ENCODE results near the gene TIE1. TPM values are rescaled to one million over a fixed set of nuclear protein-coding genes. Genes with fewer than 3 reads are reported as not detected.
"Not testable (repeated sequence)": the region's sequence is repeated elsewhere in the genome, so short reads cannot be mapped to it uniquely, and the experiment has no call there.

The TIE1 gene
- total RNA-seq, 1 donor from 2014 or later, result 18.5 TPM

GRCh38 chr1:43366601-43367025 lies 65.8 kb downstream of the TIE1 start:
- intact Hi-C loops (cut with DNase I), result loop anchor here (5.0 kb wide), 1 partner anchor 129 kb away; no protein-coding TSS in a partner anchor

GRCh38 chr1:43367026-43367903 lies 66.5 kb downstream of the TIE1 start:
- intact Hi-C loops (cut with DNase I), result loop anchor here (5.0 kb wide), 1 partner anchor 130 kb away; no protein-coding TSS in a partner anchor
- peak; percentile 54 for DNase-seq
- ATAC-seq (ENCODE audit: poor library complexity), result peak; percentile 14

More at GRCh38 chr1:43366601-43367025, 65.8 kb downstream of the TIE1 start:
- no peak for ATAC-seq (ENCODE audit: poor library complexity)
- DNase-seq, result no peak

GRCh38 chr1:43367904-43368645 lies 67.3 kb downstream of the TIE1 start, which contains the start of gene ELOVL1:
Gene ELOVL1 (minus strand): TSS chr1:43368011. CDS start chr1:43365609, 2,402 bp downstream.
- intact Hi-C loops (cut with DNase I), result loop anchor here (5.0 kb wide), 1 partner anchor 131 kb away; no protein-coding TSS in a partner anchor
- DNase-seq (peak; percentile 96), ATAC-seq (ENCODE audit: poor library complexity) (peak; percentile 98)

GRCh38 chr1:43368646-43369020 lies 67.9 kb downstream of the TIE1 start:
- no peak for ATAC-seq (ENCODE audit: poor library complexity)
- intact Hi-C loops (cut with DNase I), result loop anchor here (5.0 kb wide), 1 partner anchor 131 kb away; no protein-coding TSS in a partner anchor
- DNase-seq, result no peak

GRCh38 chr1:43369779-43370178 lies 69.0 kb downstream of the TIE1 start:
- DNase-seq; ATAC-seq (ENCODE audit: poor library complexity): not testable (repeated sequence)
- intact Hi-C loops (cut with DNase I), result loop anchor here (5.0 kb wide), 1 partner anchor 132 kb away; no protein-coding TSS in a partner anchor

GRCh38 chr1:43370564-43370963 lies 69.8 kb downstream of the TIE1 start:
- DNase-seq (no peak), ATAC-seq (ENCODE audit: poor library complexity) (no peak)
- intact Hi-C loops (cut with DNase I), result no loop called here

- intact Hi-C loops (cut with DNase I), result no loop called here
- no peak for DNase-seq
- no peak for ATAC-seq (ENCODE audit: poor library complexity)
Observed at GRCh38 chr1:43372172-43372571, 71.4 kb downstream of the TIE1 start.

Small RNA genes within 50 kb of the gene (microRNA-seq; reads per million reads assigned to microRNA genes)
- not detected for gene MIR6734

Other genes with a start within 250 kb of the TIE1 start
- 28.4 TPM for gene EBNA1BP2, start 128.7 kb upstream of the TIE1 start, total RNA-seq
- not detected for gene CFAP57, start 128.7 kb upstream of the TIE1 start, total RNA-seq
- not detected for gene TMEM125, start 31.0 kb upstream of the TIE1 start, total RNA-seq
- gene C1orf210, start 15.4 kb upstream of the TIE1 start, total RNA-seq, result not detected
- 0.40 TPM for gene MPL, start 36.8 kb downstream of the TIE1 start, total RNA-seq
- 0.83 TPM for gene CDC20, start 58.0 kb downstream of the TIE1 start, total RNA-seq
- gene ELOVL1, start 67.0 kb downstream of the TIE1 start, total RNA-seq, result 29.3 TPM
- 16.5 TPM for gene MED8, start 88.8 kb downstream of the TIE1 start, total RNA-seq
- gene SZT2, start 88.9 kb downstream of the TIE1 start, total RNA-seq, result 26.8 TPM
- gene HYI, start 152.9 kb downstream of the TIE1 start, total RNA-seq, result 20.1 TPM
- 4.2 TPM for gene PTPRF, start 229.9 kb downstream of the TIE1 start, total RNA-seq